ENCODE data around the gene USF3.

GRCh38 chr3:113600418-113601182, 95.8 kb downstream of the USF3 start:
- TF ChIP-seq POLR2A (IDR thresholded peaks at IDR 0.05; ENCODE audit: low read depth, low read length), result no peak
- TF ChIP-seq POLR2AphosphoS5 (IDR thresholded peaks at IDR 0.05; ENCODE audit: low read depth, low read length), result no peak

Measured in GM12892 (cell line).